Esophagus squamous epithelium (tissue), 4 donors: ENCODE data around the gene AGBL1.

Experiments
- POLR2A ChIP-seq, 4 donors: fragments of 450-650 bp; IDR thresholded peaks; one replicate each; pipeline ENCODE4 v1.6.1; 2017; ENCODE audit warnings: antibody characterized with exemption in 4 of 4, mild to moderate bottlenecking in 4 of 4, moderate library complexity in 3 of 4
- TF ChIP-seq, protein P1 (sequence below), 6 experiments: fragments of 450-650 bp in 4 of 6; fragments of 200-600 bp in 2 of 6; sonication (generic) in 2 of 6; IDR thresholded peaks; one replicate each; pipeline ENCODE4 v1.5.1; 2016 to 2019; ENCODE audit warnings: antibody characterized with exemption in 6 of 6, mild to moderate bottlenecking in 4 of 6, moderate library complexity in 4 of 6

DNA sequence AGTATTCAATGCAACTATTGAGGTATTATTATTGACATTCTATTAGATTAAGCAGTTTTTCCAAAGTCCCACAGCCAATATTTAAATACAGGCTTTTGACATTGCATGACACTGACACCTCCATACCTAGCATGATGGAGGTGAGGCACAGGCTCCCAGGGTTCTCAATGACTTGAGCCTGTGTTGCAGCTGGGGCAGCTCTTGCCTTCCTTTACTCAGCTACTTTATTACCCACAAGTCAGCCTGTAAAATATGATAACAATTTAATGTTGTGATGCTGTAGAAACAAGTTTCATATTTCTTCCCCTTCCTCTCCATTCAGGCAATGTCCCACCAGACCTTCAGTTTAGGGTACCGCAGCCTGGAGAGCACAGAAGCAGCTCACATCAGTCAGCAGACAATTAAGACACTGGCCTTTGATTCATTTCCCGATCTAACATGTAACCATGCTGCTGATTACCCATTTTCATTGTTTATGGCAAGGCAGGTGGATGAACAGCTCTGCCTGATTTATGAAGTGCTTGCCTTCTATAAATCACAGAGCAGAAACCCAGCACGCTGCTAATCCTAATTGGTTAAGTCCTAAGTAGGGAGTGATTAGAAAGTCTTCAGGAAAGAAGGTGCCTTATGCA is 826.1 kb downstream of the AGBL1 start:
- TF ChIP-seq, protein P1, sequence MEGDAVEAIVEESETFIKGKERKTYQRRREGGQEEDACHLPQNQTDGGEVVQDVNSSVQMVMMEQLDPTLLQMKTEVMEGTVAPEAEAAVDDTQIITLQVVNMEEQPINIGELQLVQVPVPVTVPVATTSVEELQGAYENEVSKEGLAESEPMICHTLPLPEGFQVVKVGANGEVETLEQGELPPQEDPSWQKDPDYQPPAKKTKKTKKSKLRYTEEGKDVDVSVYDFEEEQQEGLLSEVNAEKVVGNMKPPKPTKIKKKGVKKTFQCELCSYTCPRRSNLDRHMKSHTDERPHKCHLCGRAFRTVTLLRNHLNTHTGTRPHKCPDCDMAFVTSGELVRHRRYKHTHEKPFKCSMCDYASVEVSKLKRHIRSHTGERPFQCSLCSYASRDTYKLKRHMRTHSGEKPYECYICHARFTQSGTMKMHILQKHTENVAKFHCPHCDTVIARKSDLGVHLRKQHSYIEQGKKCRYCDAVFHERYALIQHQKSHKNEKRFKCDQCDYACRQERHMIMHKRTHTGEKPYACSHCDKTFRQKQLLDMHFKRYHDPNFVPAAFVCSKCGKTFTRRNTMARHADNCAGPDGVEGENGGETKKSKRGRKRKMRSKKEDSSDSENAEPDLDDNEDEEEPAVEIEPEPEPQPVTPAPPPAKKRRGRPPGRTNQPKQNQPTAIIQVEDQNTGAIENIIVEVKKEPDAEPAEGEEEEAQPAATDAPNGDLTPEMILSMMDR (IDR thresholded peaks at IDR 0.05): no peak
- TF ChIP-seq POLR2A (IDR thresholded peaks at IDR 0.05): no peak
